HG02610 (cell line): ENCODE results near the gene UNC13B.
"Not testable (repeated sequence)": the region's sequence is repeated elsewhere in the genome, so short reads cannot be mapped to it uniquely, and the experiment has no call there.

ENCODE experiments used
- ATAC-seq: cut with Tn5 transposase; IDR thresholded peaks from one replicate; pipeline ENCODE4 v1.9.1; 2021; ENCODE audit warnings: mild to moderate bottlenecking, moderate library complexity; ENCODE audit not compliant: unreplicated experiment

The UNC13B gene

DNA sequence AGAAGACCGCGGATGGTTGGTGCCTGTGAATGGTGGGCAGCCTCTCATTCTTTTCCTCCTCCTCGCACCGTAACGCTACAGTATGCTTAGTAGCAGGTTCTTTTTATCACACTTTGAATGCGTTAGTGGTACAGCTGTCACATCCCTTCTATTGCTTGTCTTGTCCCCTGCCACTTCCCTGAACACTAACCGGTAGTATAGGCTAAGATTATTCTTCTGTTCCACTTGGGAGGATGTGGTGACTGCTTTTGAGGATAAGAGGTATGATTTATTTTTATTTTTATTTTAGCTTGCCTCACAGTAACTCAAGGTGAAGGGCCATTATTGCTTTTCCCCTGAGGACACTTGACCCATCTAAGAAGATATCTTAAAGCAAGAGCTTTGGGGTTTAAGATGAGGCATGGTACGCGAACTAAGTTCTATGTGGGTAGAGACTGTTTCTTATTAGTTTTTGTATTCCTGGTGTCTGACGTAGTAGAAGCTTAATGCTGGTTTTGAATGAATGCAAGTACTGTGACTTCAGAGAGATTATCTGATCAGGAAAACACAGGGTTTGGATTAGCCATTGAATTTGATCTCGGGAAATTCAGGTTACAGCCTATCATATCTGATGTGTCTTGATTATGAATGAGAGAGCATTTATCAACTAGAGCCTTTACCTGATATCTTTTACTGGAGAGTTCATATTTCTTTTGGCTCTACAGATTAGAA, 951 bp downstream of the UNC13B start:
- no peak for ATAC-seq

DNA sequence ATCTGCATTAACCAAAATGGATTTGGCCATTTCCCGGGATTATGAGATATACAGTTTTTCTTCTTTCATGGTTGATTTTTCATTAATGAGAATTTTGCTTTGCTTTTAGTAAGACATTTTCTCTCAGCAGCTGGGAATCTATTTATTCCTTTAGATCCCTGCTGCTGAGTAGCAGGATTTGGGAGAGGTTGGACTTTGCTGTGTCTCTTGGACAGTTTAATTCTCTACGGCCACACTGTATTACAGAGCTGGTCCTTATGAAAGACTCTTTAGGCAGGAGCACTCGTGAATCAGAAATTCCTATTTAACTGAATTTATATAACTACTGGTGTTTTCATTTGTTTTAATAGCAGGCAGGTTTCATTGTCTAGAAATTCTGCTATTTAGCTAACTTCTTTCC, 1.6 kb downstream of the UNC13B start:
- no peak for ATAC-seq

DNA sequence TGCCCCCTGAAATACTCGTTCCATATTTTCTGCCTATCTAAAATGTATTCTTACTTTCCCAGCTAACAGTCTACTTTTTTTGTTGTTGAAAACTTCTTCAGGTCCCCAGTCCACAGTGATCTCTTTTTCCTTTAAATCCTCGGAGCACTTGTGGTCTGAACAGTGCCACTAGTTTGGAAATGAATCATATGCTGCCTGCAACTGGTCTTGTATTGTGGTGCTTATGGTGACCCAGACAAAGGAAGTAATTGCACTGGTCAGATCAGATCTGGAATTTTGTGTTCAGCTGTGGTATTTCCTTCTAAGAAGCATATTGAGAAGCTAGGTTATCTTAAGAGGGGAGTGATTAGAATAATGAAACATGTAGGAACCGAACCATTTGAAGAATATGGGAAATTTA, 2.9 kb downstream of the UNC13B start:
- no peak for ATAC-seq

DNA sequence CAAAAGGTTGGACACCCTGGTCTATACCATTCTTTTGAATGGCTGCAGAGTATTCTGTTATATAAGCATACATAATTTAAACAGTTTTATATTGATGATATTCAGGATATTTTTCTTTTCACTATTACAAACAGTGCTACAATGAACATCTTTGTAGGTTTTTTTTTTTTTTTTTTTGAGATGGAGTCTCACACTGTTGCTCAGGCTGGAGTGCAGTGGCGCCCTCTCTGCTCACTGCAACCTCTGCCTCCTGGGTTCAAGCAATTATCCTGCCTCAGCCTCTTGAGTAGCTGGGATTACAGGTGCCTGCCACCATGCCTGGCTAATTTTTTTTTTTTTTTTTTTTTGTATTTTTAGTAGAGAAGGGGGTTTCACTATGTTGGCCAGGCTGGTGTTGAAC, 5.6 kb downstream of the UNC13B start:
- ATAC-seq, result not testable (repeated sequence)

DNA sequence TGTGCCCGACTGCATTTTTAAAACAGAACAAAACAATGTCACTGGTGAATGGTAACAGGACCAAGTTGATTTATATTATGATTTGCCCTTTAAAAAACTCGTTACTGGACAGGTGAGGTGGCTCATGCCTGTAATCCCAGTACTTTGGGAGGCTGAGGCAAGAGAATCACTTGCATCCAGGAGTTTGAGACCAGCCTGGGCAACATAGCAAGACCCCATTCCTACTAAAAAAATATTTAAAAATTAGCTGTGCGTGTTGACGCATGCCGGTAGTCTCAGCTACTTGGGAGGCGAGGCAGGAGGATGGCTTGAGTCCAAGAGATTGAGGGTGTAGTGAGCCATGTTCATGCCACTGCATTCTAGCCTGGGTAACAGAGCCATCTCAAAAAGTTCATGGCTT, 7.2 kb downstream of the UNC13B start:
- ATAC-seq, result no peak

DNA sequence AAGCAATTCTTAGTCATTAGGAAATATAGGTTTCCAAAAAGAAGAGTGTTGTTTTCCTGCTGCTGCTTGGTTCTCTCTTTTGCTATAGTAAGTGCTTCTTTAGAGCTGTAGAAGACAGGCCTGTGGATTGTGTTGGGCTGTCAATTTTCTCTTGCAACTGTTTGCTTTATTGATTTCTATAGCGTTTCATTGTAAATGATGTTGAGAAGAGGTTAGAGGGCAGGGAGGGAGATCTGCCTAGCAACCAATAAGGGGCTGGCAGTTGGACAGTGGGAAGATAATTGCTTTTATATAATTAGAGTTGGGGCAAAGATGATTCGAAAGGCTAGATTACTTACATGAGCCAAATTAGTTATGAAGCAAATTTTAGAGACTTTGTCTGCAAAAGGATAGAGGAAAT, 11.1 kb downstream of the UNC13B start:
- ATAC-seq, result no peak

DNA sequence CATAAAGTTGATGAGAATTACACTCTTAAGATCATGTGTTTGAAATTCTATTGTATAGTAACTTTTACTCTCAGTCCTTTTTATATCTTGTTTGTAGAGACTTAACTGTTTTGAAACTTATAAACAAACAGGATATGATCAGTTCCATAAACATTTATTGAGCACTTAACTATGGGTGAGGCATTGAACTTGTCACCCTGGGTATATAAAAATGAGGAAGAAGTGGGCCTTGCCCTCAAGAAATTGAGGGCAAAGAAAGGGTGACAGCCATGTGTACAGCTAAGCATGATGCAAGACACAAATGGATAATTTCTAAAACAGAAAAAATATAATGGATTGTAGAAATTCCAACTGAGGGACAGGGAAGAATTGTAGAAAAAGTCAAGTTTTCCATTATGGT, 15.7 kb downstream of the UNC13B start:
- no peak for ATAC-seq

DNA sequence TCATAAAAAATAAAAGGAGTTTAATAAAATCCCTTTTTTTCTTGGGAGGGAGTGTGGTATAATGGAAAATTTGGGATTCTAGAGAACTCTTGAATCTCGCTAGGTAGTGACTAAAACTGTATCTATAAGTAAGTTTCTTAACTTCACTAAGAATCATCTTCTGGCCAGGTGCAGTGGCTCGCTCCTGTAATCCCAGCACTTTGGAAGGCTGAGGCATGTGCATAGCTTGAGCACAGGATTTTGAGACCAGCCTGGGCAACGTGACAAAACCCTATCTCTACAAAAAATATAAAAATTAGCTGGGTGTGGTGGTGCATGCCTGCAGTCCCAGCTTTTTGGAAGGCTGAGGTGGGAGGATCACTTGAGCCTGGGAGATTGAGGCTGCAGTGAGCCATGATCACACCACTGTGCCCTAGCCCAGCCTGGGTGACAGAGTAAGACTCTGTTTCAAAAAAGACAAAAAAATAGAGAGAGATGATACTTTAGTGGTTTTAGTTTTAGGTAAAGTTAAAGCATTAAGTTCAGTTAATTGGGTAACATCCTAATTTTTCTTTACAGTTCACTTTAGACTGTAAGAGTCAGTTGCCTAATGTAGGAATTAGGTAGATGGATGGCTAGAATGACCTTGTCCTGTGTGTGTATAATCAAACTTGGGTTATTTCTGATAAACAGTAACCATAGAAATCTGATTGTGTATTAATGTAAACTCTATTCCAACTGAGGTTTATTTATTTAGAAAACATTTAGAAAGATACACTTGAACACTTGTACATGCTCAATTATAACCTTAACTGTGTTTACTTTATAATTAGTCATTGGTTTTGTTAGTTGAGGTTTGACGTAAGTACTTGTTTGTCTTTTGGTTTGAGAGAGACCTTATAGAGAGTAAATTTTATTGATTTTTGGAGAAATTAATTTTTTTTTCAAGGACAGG, 17.8 kb downstream of the UNC13B start:
- no peak for ATAC-seq

DNA sequence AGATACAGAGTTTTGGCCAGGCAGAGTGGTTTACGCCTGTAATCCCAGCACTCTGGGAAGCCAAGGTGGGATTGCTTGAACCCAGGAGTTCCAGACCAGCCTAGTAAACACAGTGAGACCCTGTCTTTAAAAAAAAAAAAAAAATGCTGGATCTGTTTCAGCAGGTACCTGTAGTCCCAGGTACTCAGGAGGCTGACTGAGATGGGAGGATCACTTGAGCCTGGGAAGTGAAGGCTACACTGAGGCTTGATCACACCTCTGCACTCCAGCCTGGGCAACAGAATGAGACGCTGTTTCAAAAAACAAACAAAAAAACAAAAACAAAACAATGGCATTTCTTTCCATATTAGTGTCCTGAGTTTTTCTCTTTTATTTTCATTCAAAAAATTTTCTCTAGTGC, 19.0 kb downstream of the UNC13B start:
- no peak for ATAC-seq

DNA sequence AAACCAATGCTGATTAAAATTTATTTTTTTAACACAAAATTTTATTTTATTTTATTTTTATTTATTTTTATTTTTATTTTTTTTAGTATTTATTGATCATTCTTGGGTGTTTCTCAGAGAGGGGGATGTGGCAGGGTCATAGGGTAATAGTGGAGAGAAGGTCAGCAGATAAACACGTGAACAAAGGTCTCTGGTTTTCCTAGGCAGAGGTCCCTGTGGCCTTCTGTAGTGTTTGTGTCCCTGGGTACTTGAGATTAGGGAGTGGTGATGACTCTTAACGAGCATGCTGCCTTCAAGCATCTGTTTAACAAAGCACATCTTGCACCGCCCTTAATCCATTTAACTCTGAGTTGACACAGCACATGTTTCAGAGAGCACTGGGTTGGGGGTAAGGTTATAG, 20.6 kb downstream of the UNC13B start:
- ATAC-seq, result not testable (repeated sequence)

DNA sequence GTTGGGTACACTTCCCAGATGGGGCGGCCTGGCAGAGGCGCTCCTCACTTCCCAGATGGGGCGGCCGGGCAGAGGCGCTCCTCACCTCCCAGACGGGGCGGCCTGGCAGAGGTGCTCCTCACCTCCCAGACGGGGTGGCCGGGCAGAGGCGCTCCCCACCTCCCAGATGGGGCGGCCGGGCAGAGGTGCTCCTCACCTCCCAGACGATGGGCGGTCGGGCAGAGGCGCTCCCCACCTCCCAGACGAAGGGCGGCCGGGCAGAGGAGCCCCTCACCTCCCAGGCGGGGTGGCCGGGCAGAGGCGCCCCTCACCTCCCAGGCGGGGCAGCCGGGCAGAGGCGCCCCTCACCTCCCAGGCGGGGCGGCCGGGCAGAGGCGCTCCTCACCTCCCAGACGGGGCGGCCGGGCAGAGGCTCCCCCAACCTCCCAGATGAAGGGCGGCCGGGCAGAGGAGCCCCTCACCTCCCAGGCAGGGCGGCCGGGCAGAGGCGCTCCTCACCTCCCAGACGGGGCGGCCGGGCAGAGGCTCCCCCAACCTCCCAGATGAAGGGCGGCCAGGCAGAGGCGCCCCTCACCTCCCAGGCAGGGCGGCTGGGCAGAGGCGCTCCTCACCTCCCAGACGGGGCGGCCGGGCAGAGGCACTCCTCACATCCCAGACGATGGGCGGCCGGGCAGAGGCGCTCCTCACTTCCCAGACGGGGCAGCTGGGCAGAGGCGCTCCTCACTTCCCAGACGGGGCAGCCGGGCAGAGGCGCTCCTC, 21.4 kb downstream of the UNC13B start:
- ATAC-seq, result not testable (repeated sequence)

DNA sequence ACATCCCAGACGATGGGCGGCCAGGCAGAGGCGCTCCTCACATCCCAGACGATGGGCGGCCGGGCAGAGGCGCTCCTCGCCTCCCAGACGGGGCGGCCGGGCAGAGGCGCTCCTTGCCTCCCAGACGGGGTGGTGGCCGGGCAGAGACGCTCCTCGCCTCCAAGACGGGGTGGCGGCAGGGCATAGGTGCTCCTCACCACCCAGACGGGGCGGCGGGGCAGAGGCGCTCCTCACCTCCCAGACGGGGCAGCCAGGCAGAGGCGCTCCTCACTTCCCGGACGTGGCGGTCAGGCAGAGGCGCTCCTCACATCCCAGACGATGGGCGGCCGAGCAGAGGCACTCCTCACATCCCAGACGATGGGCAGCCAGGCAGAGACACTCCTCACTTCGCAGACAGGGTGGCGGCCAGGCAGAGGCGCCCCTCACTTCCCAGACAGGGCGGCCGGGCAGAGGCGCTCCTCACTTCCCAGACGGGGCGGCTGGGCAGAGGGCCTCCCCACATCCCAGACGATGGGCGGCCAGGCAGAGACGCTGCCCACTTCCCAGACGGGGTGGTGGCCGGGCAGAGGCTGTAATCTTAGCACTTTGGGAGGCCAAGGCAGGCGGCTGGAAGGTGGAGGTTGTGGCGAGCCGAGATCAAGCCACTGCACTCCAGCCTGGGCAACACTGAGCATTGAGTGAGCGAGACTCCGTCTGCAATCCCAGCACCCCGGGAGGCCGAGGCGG, 22.1 kb downstream of the UNC13B start:
- ATAC-seq, result not testable (repeated sequence)

DNA sequence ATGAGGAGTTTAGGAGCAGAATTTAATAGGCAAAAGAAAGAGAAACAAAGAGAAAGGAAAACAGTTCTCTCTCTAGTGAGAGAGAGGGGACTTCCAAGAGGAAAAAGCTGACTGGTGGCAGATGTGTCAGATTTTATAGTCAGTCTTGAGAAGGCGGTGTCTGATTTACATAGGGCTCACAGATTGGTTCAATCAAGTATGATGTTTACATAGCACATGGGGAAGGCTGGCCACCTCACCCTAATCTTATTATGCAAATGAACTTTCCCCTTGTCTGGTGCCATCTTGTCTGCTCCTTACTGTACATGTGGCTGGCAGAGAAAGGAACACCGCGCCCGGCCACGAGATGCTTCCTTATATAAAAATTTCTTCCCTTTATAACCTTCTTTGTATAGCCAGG, 24.7 kb downstream of the UNC13B start:
- ATAC-seq, result no peak

DNA sequence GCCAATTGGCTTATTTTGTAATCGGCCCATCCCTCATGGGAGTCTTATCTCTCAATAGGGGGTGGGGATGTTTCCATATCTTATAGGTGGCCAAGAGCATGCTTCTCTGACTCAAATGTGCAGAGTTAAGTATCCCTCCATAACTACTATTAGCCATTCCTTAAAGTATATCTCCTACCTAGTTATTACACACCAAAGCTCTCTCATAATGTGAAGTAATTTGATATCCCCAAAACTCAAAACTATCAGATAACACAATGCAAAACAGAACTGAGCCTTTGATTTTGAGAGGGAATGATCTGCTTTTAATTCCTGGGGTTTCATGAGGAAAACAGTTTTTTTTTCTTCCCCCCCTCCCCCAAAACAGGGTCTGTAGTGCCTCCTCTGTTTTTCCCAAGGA, 28.4 kb downstream of the UNC13B start:
- ATAC-seq, result no peak

DNA sequence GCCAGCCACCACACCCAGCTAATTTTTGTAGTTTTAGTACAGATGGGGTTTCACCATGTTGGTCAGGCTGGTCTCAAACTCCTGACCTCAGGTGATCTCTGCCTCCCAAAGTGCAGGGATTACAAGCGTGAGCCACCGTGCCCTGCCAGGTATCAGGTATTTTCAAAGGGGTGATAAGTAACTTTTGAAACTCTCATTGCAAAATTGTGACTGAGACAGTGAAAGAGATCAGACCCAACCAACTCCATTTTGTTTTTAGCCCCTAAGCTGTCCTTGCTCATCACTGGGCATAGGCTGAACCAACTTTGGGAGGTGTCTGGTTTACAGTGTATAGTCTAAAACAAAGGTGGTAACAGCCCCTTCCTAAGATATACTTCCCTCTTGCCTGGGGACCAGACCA, 29.3 kb downstream of the UNC13B start:
- ATAC-seq, result no peak

DNA sequence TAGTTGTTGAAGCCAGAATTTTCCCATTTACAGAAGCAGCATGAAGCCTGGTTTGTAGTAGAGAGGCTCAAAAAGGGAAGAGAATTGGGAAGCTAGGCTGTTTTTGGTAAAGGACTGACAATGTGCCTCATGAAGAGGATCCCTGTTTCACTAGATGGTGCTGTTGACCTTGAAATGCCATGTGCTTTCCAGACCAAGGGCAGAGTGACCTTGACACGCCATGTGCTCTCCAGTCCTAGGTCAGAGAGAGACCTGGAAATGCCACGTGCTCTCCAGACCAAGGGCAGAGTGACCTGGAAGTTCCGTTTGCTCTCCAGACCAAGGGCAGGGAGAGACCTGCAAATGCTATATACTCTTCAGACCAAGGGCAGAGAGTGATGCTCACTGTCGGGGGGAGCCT, 32.0 kb downstream of the UNC13B start:
- ATAC-seq, result no peak

DNA sequence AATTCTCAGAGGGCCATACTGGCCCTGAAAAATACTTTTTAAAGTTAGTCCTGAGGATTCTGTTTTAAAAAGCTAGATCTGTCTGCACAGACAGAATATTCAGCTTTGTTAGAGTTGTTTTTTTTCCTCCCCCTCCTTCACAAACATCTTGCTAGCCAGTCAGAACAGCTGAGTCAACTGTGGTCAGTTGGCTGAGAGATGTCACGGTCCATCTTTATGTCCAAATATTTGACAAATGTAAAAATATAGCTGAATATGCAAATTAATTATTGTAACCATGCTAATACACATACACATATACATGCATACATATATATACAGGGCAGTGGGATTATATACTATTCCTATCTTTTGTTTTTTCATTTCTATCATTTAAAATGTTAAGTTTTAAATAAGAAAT, 33.9 kb downstream of the UNC13B start:
- ATAC-seq, result no peak

DNA sequence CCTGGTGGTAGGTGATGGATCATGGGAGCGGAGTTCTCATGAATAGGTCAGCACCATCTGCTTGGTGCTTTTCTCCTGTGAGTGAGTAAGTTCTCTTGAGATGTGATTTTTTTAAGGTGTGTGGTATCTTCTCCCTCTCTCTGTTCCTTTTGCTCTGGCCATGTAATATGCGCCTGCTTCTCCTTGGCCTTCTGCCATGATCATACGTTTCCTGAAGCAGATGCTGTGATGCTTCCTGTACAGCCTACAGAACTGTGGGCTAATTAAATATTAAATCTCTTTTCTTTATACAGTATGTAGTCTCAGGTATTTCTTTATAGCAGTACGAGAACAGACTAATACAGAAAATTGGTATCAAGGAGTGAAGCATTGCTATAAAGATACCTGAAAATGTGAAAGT, 36.4 kb downstream of the UNC13B start:
- no peak for ATAC-seq

DNA sequence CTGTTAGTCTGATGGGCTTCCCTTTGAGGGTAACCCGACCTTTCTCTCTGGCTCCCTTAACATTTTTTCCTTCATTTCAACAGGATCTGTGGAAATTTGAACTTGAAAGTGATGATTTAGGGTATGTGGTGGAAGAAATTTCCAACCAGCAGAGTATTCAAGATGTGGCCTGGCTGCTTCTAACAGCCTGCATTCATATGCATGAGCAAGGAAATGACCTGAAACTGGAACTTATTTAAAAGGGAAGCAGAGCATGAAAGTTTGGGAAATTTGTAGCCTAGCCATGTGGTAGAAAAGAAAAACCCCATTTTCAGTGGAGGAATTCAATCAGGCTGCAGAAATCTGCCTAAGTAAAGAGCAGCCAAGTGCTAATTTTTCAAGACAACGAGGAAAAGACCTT, 41.7 kb downstream of the UNC13B start:
- no peak for ATAC-seq

DNA sequence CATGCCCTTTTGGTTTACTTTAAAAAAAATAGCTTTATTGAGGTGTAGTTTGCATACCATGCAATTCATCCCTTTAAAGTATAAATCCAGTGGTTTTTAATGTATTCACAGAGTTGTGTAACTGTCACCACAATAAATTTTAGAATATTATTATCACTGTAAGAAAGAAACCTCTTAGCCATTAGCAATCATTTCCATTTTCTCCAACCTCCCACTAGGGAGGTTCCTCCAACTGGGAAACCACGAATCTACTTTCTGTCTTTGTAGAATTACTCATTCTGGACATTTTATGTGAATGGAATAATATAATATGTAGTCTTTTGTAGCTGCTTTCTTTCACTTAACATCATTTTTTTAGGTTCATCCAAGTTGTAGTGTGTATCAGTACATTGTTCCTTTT, 43.5 kb downstream of the UNC13B start:
- ATAC-seq, result no peak

DNA sequence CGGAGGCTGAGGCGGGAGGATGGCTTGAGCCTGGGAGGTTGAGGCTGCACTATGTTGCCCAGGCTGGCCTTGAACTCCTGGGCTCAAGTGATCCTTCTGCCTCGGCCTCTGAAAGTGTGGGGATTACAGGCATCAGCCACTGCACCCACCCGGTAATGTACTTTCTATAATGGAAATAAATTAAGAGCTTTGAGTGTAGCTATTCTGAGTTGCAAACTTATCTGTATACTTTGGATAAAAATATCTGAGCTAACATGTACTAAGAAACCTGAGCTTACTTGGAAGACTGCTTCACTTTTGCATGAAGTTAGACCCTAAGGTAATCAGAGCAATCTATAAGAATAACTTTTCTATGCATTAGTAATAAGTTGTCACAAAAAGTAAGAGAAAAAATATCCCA, 50.0 kb downstream of the UNC13B start:
- no peak for ATAC-seq
